NCI-H345 treated with DMSO at 0.1 percent for 48 hours (cell line): Measurements from ENCODE around the gene CAPN1.
A peak's percentile ranks its signal among the peaks of the same experiment; 100 is the strongest.

Source experiments
- DNase-seq: peaks from one replicate; lab custom pipeline; 2025; ENCODE audit not compliant: unreplicated experiment; lab: John Stamatoyannopoulos, UW

CAPN1 gene

DNA sequence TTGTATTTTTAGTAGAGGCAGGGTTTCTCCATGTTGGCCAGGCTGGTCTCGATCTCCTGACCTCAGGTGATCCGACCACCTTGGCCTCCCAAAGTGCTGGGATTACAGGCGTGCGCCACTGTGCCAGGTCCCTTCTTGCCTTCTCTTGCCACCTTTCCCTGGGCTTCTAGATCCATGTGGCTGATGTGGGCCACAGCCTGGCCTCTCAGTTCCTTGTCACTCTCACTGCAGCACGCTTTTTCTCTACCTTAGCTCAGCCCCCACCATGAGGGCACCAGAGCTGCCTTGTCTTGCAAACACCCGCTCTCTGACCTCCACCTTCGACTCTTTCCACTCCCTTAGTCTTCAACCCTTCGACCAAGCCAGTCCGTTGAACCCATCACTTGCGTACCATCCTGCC is 7.5 kb downstream of the CAPN1 start:
- DNase-seq: no peak

DNA sequence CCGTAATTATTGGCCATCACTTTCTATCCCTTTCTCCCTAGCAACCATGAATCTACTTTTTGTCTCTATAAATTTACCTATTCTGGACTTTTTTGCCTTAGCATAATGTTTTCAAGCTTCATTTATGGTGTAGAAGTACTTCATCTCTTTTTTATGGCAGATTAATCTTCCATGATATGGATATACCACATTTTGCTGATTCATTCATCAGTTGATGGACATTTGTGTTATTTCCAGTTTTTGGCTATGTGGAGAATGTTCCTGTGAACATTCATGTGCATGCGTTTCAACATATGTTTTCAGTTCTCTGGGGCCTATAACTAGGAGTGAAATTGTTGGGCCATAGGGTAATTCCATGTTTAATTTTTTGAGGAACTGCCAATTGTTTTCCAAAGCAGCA is 12.8 kb downstream of the CAPN1 start:
- DNase-seq: no peak

DNA sequence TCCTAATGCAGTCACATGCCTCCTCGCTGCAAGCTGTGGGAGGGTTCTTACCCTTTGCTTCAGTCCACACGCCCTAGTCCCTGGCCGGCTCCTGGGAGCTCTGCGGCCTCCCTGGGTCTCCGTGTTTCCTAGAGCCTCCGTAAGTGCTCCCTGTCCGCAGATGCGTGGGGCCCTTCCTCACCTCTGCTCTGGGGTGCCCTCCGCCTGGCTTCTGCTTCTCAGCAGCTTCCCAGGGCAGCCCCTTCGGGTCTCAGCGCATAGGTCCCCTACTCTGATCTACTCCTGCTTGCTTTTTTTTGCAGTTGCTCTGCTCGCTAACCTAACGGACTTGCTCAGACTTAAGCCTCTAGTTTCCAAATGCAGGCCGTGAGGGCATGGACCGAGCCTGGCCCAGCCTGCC is 22.4 kb downstream of the CAPN1 start:
- no peak for DNase-seq

DNA sequence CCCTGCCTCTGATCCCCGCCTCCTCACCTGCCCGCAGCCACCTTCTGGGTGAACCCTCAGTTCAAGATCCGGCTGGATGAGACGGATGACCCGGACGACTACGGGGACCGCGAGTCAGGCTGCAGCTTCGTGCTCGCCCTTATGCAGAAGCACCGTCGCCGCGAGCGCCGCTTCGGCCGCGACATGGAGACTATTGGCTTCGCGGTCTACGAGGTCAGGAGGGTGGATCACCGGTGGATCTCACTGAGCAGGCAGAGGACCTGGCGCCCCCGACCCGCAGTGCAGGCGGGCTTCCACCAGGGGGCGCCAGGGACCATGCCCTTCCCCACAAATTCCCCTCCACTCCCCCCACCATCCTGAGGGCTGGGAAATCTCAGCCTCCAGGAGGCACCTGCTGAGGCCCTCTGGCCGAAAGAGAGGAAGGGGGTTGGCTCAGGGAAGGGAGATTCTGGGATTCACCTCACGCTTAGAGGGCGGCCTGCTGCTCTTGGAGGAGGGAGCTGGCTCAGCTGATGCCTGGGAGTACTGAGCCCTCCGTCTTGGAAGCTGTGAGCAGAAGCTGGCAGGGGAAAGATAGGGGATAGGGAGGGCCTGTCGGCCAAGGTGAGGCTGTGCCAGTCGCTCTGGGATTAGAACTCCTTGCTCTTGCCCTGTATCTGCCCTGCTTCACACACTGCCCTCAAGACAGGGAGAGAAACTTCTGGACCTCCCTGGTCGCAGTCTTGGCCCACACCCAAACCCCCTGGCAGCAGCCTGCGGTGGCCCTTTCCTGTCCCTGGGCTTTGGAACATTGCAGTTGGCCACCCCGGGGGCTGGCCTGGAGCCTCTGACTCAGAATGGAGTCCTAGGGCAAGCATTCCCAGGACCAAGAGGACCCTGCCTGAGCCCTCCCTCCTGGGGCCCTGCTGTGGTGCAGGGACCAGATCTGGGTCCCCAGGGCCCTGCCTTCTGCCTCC is 23.2 kb downstream of the CAPN1 start:
- peak; percentile 2 for DNase-seq

DNA sequence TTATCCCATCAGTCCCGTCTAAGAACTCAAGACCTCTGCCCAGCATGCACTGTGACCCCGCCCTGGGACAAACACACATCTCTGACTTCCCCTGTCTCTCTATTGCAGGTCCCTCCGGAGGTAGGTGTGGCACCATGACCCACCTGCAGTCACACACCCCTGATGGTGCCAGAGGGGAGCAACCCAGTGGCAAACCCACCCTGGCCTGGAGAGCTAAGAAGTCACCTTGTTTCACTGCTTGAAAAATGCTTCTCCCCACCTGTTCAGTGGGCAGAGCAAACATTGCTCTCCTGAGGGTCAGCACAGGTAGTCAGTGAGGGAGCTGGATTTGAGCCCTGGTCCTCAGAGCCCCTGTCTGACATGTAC is 23.9 kb downstream of the CAPN1 start:
- no peak for DNase-seq

DNA sequence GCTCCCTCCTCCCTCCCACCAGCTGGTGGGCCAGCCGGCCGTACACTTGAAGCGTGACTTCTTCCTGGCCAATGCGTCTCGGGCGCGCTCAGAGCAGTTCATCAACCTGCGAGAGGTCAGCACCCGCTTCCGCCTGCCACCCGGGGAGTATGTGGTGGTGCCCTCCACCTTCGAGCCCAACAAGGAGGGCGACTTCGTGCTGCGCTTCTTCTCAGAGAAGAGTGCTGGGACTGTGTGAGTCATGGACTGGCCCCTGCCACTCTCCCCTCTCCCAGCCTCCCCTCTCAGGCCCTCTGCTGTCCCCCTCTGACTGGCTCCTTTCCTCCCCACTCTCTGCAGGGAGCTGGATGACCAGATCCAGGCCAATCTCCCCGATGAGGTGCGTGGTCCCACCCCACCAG is 24.7 kb downstream of the CAPN1 start:
- DNase-seq: no peak

DNA sequence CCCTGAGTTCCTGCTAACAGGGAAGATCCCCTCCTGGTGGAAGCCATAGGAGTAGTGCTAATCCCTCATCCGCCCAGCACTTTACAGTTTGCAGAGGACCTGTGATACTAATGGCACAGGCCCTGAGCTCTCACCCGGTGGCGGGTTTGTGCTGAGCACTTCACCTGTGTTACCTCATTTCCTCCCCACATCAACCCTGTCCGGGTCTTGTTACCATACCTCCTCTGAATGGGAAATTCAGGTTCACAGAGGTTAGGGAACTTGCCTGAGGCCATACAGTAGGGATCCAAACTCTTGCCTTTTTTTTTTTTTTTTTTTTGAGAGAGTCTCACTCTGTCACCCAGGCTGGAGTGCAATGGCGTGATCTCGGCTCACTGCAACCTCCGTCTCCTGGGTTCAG is 25.2 kb downstream of the CAPN1 start:
- DNase-seq: no peak

DNA sequence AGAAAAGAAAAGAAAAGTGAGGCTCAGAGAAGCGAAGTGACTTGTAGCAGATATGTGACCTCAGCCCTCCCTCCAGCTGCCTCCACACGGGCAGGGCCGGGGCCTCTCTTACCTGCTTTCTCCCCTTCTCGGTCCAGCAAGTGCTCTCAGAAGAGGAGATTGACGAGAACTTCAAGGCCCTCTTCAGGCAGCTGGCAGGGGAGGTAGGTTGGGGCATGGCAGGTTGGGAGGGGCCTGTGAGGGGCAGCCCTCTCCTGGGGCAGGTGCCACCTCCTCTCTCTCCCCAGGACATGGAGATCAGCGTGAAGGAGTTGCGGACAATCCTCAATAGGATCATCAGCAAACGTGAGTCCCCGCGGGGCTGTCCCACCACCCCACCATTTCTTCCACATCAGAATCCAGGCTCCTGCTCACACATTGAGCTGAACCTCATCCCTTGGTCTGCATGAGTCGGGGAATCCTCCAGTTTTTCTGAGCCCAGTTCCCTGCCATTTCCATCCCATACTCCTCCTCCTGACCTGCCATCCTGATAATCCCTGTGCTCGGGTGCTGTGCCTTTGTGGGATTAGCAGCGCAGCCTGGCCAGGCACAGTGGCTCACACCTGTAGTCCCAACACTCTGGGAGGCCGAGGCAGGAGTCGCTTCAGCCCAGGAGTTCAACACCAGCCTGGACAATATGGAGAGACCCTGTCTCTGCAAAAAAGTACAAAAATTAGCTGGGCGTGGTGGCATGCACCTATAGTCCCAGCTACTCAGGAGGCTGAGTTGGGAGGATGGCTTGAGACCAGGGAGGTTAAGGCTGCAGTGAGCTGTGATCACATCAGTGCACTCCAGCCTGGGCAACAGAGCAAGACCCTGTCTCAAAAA is 26.4 kb downstream of the CAPN1 start:
- no peak for DNase-seq

DNA sequence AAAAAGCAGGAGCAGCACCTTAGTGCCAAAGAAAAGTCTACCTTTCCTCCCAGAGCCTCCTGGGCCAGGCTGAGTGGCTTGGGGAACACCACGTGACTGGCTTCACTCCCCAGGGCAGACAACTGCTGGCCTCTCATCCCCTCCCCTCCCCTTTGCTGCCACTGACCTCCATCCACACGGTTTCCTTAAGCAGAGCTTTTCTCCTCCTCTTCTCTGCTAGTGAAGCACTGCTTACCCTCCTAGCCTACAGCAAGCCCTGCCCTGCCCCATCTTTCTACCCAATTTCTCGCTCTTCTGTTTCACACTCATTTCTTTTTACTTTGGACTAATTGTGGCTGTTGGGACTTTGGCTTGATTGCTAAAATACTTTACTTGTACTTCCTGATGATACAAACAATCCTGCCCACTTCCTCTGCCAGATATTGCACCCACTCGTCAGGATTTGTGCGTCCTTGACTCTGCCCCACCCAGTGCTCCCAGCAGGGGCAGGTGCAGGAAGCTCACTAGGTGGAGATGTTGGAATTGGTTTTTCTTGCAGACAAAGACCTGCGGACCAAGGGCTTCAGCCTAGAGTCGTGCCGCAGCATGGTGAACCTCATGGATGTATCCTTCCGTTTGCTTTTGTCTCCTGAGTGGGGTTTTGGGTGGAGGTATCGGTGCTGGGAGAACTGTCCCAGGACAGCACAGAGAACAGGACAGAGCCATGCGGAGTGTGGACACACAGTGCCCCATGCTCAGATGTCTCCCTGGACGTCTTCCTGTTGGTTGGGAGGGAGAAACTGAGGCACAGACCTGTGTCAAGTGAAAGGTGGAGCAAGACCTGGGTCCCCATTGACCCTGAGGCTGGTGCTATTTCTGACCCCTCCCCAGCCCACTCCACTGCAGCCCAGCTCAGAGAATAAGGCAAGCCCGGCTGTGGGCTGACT is 27.3 kb downstream of the CAPN1 start:
- DNase-seq: no peak

DNA sequence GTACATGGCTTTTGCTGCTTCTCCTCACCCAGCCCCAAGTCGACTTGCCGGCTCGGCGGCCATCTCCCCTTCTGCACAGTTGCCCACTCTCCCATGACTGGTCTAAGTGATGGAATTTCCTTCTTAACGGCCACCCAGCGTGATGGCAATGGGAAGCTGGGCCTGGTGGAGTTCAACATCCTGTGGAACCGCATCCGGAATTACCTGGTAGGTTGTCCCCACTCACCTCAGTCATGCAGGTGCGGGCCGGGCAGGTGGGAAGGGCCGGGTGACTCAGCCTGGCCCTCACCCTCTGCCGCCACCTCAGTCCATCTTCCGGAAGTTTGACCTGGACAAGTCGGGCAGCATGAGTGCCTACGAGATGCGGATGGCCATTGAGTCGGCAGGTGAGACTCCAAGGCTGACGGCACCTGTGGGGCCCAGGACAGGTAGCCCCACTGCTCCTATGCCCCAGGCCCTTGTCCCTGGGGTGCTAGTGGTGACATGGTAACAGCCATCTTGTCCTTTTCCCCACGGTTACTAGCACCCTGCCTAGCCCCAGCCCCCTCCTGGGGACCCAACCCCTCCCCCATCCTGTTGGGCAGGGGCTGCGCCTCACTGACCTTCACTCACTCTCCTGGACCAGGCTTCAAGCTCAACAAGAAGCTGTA is 28.1 kb downstream of the CAPN1 start:
- no peak for DNase-seq

DNA sequence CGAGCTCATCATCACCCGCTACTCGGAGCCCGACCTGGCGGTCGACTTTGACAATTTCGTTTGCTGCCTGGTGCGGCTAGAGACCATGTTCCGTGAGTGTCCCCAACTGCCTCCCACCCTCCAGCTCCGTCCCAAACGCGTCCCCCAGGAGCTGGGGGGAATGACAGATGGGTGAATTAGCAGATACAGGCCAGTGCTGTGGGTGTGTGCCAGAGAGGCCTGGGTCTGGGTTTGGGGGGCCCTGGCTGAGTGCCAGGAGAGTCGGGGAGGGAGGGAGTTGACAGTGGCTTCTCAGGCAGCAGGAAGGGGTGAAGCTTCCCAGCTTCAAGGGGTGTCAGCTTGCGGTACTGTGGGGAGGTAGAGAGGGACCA is 28.6 kb downstream of the CAPN1 start:
- no peak for DNase-seq

DNA sequence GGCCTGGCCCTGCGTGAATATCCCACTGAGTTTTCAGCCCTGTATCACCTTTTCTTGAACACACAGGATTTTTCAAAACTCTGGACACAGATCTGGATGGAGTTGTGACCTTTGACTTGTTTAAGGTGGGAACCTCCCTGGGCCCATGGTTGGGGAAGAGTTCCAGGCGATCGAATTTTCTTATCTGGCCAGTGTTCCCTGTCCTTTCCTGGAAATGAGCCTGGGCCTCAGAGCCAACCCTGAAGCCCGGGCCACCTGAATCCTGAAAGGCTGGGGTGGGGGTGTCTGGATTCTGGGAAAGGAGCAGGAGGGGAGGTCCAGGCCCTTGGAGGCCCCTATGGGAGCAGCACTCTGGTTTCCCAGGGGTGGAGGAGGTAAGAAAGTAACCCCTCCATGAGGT is 29.0 kb downstream of the CAPN1 start:
- no peak for DNase-seq

DNA sequence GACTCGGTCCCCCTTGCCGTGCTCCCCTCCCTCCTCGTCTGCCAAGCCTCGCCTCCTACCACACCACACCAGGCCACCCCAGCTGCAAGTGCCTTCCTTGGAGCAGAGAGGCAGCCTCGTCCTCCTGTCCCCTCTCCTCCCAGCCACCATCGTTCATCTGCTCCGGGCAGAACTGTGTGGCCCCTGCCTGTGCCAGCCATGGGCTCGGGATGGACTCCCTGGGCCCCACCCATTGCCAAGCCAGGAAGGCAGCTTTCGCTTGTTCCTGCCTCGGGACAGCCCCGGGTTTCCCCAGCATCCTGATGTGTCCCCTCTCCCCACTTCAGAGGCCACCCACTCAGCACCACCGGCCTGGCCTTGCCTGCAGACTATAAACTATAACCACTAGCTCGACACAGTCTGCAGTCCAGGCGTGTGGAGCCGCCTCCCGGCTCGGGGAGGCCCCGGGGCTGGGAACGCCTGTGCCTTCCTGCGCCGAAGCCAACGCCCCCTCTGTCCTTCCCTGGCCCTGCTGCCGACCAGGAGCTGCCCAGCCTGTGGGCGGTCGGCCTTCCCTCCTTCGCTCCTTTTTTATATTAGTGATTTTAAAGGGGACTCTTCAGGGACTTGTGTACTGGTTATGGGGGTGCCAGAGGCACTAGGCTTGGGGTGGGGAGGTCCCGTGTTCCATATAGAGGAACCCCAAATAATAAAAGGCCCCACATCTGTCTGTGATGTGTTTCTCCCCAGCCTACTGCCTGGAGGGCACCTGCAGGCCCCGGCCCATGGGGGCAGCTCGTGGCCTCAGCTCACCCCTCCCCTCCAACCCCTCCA is 29.8 kb downstream of the CAPN1 start:
- no peak for DNase-seq

DNA sequence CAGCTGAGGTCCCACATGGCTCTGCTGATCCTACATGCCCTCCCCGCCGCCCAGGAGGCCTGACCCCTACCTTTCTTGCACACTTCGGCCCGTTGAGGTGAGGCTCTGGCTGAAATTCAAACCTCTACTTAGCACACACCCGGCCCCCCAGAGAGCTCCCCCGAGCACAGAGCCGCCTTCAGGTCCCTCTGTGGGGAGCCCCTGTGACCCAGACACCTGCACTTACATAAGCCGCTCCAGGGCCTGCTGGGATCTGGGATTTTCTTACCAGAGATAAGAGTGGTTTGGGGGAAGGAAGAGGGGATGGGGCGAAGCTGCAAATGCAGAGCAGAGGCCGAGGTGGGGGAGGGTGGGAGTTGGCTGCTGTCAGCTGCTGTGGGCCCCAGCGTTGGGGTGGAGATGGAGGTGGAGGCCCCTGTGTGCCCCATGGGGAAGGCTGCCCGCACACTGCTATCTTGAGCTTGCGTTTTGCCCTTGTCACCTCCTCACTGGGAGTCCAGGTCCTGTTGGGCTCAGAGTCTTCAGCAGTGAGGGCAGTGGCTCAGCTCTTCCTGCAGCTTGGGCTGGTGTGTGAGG is 30.6 kb downstream of the CAPN1 start:
- no peak for DNase-seq

DNA sequence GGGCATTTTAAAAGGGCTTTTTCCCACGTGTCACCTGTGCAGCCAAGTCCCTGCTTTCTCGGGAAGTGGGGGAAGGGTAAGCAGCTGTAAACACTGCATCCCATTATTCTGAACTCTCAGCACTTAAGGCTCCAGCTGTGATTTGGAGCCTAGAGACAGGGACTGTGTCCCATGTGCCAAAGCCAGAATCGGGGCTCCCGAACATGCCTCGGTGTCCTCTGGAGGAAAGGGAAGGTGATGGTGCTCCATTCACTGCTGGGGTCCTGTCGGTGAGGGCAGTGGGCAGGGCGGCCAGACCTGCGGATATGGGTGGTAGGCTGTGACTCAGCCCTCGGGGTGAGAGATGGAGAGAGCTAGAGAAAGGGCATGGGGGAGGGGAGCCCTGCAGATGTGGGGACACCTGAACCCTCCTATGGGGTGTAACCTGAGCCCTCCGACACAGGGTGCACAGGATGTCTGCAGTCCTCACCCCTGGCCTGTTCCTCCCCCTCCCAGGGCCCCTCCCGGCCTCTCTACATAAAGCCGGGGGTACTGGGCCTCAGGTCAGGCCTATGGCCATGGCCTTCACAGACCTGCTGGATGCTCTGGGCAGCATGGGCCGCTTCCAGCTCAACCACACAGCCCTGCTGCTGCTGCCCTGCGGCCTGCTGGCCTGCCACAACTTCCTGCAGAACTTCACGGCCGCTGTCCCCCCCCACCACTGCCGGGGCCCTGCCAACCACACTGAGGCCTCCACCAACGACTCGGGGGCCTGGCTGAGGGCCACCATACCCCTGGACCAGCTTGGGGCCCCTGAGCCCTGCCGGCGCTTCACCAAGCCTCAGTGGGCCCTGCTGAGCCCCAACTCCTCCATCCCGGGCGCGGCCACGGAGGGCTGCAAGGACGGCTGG is 31.8 kb downstream of the CAPN1 start:
- DNase-seq: peak; percentile 7

DNA sequence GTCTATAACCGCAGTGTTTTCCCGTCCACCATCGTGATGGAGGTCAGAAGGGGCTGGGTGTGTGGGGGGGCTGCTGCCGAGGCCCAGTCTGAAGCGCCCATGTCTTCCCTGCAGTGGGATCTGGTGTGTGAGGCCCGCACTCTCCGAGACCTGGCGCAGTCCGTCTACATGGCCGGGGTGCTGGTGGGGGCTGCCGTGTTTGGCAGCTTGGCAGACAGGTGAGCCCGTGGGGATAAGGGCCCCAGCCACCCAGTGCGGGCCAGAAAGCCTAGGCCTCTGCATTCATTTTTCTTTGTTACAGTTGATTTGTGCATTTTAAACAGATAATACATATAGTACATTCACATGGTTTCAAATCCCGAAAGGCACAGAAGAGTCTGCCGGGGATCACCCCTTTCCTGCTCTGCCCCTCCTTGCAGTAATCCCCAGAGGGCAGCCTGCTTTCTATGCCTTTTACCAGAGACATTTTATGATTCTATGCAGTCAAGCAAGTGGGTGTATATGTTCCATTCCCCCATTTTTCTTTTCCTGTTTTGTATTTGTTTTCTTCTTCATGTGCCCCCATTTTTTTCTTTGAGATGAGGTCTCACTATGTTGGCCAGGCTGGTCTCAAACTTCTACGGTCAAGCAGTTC is 32.6 kb downstream of the CAPN1 start:
- DNase-seq: no peak

DNA sequence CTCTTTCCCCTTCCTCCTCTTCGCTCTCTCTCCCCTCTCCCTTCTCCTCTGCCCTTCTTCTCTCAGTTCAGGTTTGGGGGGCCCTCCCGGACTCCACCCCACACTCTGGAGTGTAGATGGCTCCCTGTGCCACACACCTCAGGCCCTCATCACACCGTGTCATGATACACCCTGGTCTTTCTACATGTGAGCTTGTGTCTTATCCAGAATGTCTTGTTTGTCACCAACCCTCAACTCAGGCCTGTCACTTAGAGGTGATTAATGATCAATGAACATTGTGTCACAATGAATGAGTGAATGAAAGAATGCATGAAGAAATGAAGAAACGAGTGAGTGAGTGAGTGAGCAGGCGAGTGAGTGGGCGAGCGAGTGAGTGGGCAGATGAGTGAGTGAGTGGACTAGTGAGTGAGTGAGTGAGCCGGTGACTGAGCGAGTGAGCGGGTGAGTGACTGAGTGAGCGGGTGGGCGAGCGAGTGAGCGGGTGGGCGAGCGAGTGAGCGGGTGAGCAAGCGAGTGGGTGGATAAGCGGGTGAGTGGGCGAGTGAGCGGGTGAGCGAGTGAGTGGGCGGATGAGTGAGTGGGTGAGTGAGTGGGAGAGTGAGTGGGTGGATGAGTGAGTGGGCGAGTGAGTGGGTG is 33.8 kb downstream of the CAPN1 start:
- no peak for DNase-seq
